HG03565 (cell line): Measurements from ENCODE around the gene STK39.
A peak's percentile ranks its signal among the peaks of the same experiment; 100 is the strongest.

Experiments
- ATAC-seq: cut with Tn5 transposase; IDR thresholded peaks from one replicate; pipeline ENCODE4 v1.9.1; 2021; ENCODE audit warnings: mild to moderate bottlenecking, moderate library complexity; ENCODE audit not compliant: unreplicated experiment

Gene STK39

GRCh38 chr2:168024459-168024858 lies 222.9 kb downstream of the STK39 start:
- no peak for ATAC-seq

GRCh38 chr2:168021800-168022587 lies 225.4 kb downstream of the STK39 start:
- no peak for ATAC-seq

- ATAC-seq = no peak
Observed at GRCh38 chr2:168015274-168015953, 232.0 kb downstream of the STK39 start.

GRCh38 chr2:168009900-168010299 lies 237.5 kb downstream of the STK39 start:
- no peak for ATAC-seq

- ATAC-seq = no peak
Observed at GRCh38 chr2:168008646-168009195, 238.7 kb downstream of the STK39 start.

GRCh38 chr2:168006498-168006897 lies 240.9 kb downstream of the STK39 start:
- ATAC-seq = no peak

- no peak for ATAC-seq
Observed at GRCh38 chr2:168005586-168005985, 241.8 kb downstream of the STK39 start.

- ATAC-seq = no peak
Observed at GRCh38 chr2:168003876-168004275, 243.5 kb downstream of the STK39 start.

GRCh38 chr2:168002021-168002553 lies 245.3 kb downstream of the STK39 start:
- ATAC-seq = peak; percentile 69

GRCh38 chr2:167992278-167992677 lies 255.1 kb downstream of the STK39 start:
- ATAC-seq = no peak

GRCh38 chr2:167990062-167990461 lies 257.3 kb downstream of the STK39 start:
- ATAC-seq = no peak

GRCh38 chr2:167988296-167988695 lies 259.1 kb downstream of the STK39 start:
- no peak for ATAC-seq

GRCh38 chr2:167987558-167987957 lies 259.8 kb downstream of the STK39 start:
- ATAC-seq = no peak

GRCh38 chr2:167987026-167987425 lies 260.4 kb downstream of the STK39 start:
- ATAC-seq = no peak

GRCh38 chr2:167986223-167986622 lies 261.2 kb downstream of the STK39 start:
- ATAC-seq = no peak

GRCh38 chr2:167981945-167982344 lies 265.4 kb downstream of the STK39 start:
- no peak for ATAC-seq

GRCh38 chr2:167980439-167980838 lies 267.0 kb downstream of the STK39 start:
- no peak for ATAC-seq

- ATAC-seq = no peak
Observed at GRCh38 chr2:167972746-167973145, 274.6 kb downstream of the STK39 start.

- ATAC-seq = no peak
Observed at GRCh38 chr2:167972020-167972419, 275.4 kb downstream of the STK39 start.

- no peak for ATAC-seq
Observed at GRCh38 chr2:167966937-167967913, 280.2 kb downstream of the STK39 start.
